Loucy (cell line): ENCODE results near the gene CDC42EP5.

Experiments used
- H2AFZ ChIP-seq: fragments of 200-600 bp; sonication (generic); 2 replicates; pipeline ENCODE4 v1.6.0; 2016; ENCODE audit warnings: antibody characterized with exemption, mild to moderate bottlenecking, low read length, moderate library complexity
- H3F3A ChIP-seq: fragments of 200-600 bp; 2 replicates; pipeline ENCODE4 v1.6.0; 2016; ENCODE audit warnings: antibody characterized with exemption, low read depth, mild to moderate bottlenecking
- H3K27me3 ChIP-seq: fragments of 200-600 bp; sonication (generic); 2 replicates; pipeline ENCODE4 v1.6.1; 2014; ENCODE audit warnings: low read length, mild to moderate bottlenecking; ENCODE audit not compliant: insufficient read depth, poor library complexity, severe bottlenecking
- H3K36me3 ChIP-seq: fragments of 200-600 bp; sonication (generic); 2 replicates; pipeline ENCODE4 v1.6.1; 2016; ENCODE audit warnings: low read length; ENCODE audit not compliant: insufficient read depth
- H3K4me1 ChIP-seq: fragments of 200-600 bp; sonication (generic); 2 replicates; pipeline ENCODE4 v1.5.1; 2014; ENCODE audit warnings: low read length, mild to moderate bottlenecking; ENCODE audit not compliant: insufficient read depth, poor library complexity, severe bottlenecking
- H3K4me2 ChIP-seq: fragments of 200-600 bp; sonication (generic); 2 replicates; pipeline ENCODE4 v1.6.0; 2014; ENCODE audit warnings: antibody characterized with exemption, low read length, low read depth, mild to moderate bottlenecking; ENCODE audit not compliant: poor library complexity, severe bottlenecking
- H3K4me3 ChIP-seq: fragments of 200-600 bp; sonication (generic); 2 replicates; pipeline ENCODE4 v1.5.1; 2014; ENCODE audit warnings: low read length, mild to moderate bottlenecking, mixed read lengths; ENCODE audit not compliant: poor library complexity, severe bottlenecking
- H3K79me2 ChIP-seq: fragments of 200-600 bp; sonication (generic); 2 replicates; pipeline ENCODE4 v1.6.1; 2014; ENCODE audit warnings: low read length; ENCODE audit not compliant: insufficient read depth
- H3K9ac ChIP-seq: fragments of 200-600 bp; sonication (generic); 2 replicates; pipeline ENCODE4 v1.6.0; 2014; ENCODE audit warnings: mild to moderate bottlenecking, low read depth, low read length, moderate library complexity; ENCODE audit not compliant: poor library complexity, severe bottlenecking
- H3K9me2 ChIP-seq: fragments of 200-600 bp; sonication (generic); replicated peaks from 2 replicates; pipeline ENCODE4 v1.6.1; 2016; ENCODE audit warnings: low read depth, low read length, mixed read lengths
- H3K9me3 ChIP-seq: fragments of 200-600 bp; sonication (generic); 2 replicates; pipeline ENCODE4 v1.6.1; 2014; ENCODE audit warnings: mild to moderate bottlenecking, antibody characterized with exemption, low read length, low read depth; ENCODE audit not compliant: insufficient read depth
- H4K20me1 ChIP-seq: fragments of 200-600 bp; sonication (generic); 2 replicates; pipeline ENCODE4 v1.6.0; 2014; ENCODE audit warnings: antibody characterized with exemption, low read length, mild to moderate bottlenecking; ENCODE audit not compliant: insufficient read depth, poor library complexity, severe bottlenecking
- EZH2phosphoT487 ChIP-seq: fragments of 200-600 bp; IDR thresholded peaks from 2 replicates; pipeline ENCODE4 v1.6.1; 2018; ENCODE audit warnings: antibody characterized with exemption, mild to moderate bottlenecking, moderate library complexity, borderline replicate concordance
- TF ChIP-seq, protein P1 (sequence below): fragments of 200-600 bp; sonication (generic); conservative IDR thresholded peaks from 2 replicates; pipeline ENCODE4 v1.5.1; 2014; ENCODE audit warnings: mild to moderate bottlenecking, antibody characterized with exemption, low read length

Gene CDC42EP5

DNA sequence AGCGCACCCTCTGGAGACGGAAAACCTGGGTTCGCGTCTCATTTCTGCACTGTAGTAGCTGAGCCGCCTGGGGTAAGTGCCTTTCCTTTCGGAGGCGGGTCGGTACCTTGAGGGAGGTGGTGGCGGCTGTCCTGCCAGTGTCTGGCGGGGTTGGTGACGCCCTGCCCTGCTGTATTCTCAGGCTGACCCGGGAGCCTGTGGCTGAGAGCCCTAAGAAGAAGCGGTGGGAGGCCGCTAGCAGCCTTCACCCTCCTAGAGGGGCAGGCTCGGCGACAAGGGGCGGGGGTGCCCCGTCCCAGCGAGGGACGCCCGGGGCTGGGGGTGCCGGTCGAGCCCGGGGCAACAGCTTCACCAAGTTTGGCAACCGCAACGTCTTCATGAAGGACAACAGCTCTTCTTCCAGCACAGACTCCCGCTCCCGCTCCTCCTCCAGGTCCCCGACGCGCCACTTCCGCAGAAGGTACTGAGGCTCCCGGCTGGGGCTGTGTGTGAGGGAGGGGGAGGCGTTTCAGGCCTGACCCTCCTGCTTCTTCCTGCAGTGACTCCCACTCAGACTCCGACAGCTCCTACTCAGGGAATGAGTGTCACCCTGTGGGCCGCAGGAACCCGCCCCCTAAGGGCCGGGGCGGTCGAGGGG lies 17.2 kb downstream of the CDC42EP5 start:
- H3K36me3 ChIP-seq, result peaks cover 86% of the 10 kb centered on the region; the same call in 1 of the 2 replicates
- H4K20me1 ChIP-seq, result peaks cover 66% of the 10 kb centered on the region
- no peak overlapping the region for H3K9ac ChIP-seq
- H3K9me3 ChIP-seq, result no peaks in the 10 kb centered on the region
- no peaks in the 10 kb centered on the region for H3K9me2 ChIP-seq
- no peaks in the 10 kb centered on the region for H3F3A ChIP-seq
- peaks cover 44% of the 10 kb centered on the region for H3K79me2 ChIP-seq
- no peak overlapping the region for H2AFZ ChIP-seq
- TF ChIP-seq EZH2phosphoT487, result no peak
- TF ChIP-seq, protein P1, sequence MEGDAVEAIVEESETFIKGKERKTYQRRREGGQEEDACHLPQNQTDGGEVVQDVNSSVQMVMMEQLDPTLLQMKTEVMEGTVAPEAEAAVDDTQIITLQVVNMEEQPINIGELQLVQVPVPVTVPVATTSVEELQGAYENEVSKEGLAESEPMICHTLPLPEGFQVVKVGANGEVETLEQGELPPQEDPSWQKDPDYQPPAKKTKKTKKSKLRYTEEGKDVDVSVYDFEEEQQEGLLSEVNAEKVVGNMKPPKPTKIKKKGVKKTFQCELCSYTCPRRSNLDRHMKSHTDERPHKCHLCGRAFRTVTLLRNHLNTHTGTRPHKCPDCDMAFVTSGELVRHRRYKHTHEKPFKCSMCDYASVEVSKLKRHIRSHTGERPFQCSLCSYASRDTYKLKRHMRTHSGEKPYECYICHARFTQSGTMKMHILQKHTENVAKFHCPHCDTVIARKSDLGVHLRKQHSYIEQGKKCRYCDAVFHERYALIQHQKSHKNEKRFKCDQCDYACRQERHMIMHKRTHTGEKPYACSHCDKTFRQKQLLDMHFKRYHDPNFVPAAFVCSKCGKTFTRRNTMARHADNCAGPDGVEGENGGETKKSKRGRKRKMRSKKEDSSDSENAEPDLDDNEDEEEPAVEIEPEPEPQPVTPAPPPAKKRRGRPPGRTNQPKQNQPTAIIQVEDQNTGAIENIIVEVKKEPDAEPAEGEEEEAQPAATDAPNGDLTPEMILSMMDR, result no peak
- no peaks in the 10 kb centered on the region for H3K27me3 ChIP-seq
- no peak overlapping the region for H3K4me2 ChIP-seq
- H3K4me3 ChIP-seq, result no peak overlapping the region
- H3K4me1 ChIP-seq, result peaks cover 13% of the 10 kb centered on the region

DNA sequence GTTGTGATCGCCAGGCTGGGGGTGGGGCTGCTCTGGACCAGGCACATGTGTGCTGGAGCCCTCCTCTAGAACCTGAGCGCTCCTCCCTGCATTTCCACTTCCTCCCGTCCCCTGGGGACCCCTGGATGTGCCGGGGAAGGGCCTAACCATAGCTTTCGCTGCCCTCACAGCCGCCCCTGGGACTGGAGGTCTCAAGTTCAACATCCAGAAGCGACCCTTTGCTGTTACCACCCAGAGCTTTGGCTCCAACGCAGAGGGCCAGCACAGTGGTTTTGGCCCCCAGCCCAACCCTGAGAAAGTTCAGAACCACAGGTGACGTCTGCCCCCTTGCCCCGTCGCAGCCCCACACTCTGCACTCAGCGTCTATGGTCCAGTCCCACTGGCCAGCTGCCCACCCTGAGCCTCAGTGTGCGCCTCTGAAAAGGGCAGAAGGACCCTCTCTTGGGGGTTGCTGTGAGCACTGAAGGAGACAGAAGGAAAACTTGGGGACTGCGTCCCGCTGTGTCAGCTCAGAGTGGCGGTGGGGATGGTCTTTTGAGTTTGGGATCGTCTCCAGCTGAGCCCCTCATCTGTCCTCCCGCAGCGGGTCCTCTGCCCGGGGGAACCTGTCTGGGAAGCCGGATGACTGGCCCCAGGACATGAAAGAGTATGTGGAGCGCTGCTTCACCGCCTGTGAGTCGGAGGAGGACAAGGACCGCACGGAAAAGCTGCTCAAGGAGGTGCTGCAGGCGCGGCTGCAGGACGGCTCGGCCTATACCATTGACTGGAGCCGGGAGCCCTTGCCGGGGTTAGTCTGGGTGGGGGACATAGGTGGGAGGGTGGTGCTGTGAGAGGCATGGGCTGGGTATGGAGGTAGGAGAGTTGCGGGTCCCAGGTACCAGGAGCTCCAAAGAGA lies 18.1 kb downstream of the CDC42EP5 start:
- Histone ChIP-seq H3K4me3 (no peak overlapping the region), H3K27me3 (no peaks in the 10 kb centered on the region), H3K36me3 (peaks cover 84% of the 10 kb centered on the region; the same call in 1 of the 2 replicates), H3K9me3 (no peaks in the 10 kb centered on the region), H3F3A (no peaks in the 10 kb centered on the region), H3K9me2 (no peaks in the 10 kb centered on the region), H3K4me1 (peaks cover 22% of the 10 kb centered on the region), H3K79me2 (peaks cover 53% of the 10 kb centered on the region), H3K4me2 (no peak overlapping the region), H2AFZ (no peak overlapping the region), H3K9ac (no peak overlapping the region), H4K20me1 (peaks cover 71% of the 10 kb centered on the region)
- TF ChIP-seq EZH2phosphoT487, result no peak
- TF ChIP-seq, protein P1, result no peak

DNA sequence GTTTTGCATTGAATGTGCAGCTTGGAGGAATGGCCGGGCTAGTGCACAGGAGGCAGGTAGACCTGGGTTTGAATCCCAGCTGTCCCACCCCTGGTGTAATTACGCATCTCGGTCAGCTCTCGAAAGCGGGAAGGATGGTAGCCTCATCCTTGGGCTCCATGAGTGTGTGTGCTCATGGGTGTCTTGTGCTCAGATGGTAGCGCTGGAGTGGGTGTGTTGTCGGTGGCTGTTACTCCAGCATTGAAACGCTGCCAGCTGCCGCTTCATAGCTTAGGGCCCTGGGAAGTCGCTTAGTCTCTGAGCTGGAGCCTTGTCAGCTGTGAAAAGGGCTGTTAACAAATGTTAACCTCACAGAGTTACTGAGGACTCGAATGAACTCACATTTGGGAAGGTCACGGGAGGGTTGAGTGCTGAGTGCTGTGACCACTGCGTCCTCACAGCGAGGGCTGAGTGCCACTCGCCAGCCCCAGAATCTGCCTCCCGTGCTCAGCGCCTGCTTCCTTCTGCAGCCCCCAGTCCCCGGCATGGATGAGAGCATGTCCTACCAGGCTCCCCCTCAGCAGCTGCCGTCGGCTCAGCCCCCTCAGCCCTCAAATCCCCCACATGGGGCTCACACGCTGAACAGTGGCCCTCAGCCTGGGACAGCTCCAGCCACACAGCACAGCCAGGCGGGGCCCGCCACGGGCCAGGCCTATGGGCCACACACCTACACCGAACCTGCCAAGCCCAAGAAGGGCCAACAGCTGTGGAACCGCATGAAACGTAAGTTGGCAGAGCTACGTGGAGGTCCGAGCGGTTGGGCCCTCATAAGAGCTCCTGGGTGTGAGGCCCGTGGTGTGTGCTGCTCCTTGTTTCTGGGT lies 18.9 kb downstream of the CDC42EP5 start:
- H3K4me1 ChIP-seq, result peaks cover 27% of the 10 kb centered on the region
- peaks cover 75% of the 10 kb centered on the region; the same call in 1 of the 2 replicates for H3K36me3 ChIP-seq
- peaks cover 61% of the 10 kb centered on the region for H3K79me2 ChIP-seq
- H3K9ac ChIP-seq, result no peak overlapping the region
- no peak for TF ChIP-seq EZH2phosphoT487
- TF ChIP-seq, protein P1, result no peak
- no peak overlapping the region for H3K4me3 ChIP-seq
- no peaks in the 10 kb centered on the region for H3K27me3 ChIP-seq
- H3K9me3 ChIP-seq, result no peaks in the 10 kb centered on the region
- H3K9me2 ChIP-seq, result no peaks in the 10 kb centered on the region
- no peaks in the 10 kb centered on the region for H3F3A ChIP-seq
- H4K20me1 ChIP-seq, result peaks cover 69% of the 10 kb centered on the region
- H3K4me2 ChIP-seq, result no peak overlapping the region
- H2AFZ ChIP-seq, result no peak overlapping the region
